GM18858 (cell line): ENCODE measurements around the gene PROSER3.
"Not testable (repeated sequence)": the region's sequence is repeated elsewhere in the genome, so short reads cannot be mapped to it uniquely, and the experiment has no call there.

Experiments used
- ATAC-seq: cut with Tn5 transposase; IDR thresholded peaks from one replicate; pipeline ENCODE4 v1.9.1; 2021; ENCODE audit not compliant: unreplicated experiment

Gene PROSER3

DNA sequence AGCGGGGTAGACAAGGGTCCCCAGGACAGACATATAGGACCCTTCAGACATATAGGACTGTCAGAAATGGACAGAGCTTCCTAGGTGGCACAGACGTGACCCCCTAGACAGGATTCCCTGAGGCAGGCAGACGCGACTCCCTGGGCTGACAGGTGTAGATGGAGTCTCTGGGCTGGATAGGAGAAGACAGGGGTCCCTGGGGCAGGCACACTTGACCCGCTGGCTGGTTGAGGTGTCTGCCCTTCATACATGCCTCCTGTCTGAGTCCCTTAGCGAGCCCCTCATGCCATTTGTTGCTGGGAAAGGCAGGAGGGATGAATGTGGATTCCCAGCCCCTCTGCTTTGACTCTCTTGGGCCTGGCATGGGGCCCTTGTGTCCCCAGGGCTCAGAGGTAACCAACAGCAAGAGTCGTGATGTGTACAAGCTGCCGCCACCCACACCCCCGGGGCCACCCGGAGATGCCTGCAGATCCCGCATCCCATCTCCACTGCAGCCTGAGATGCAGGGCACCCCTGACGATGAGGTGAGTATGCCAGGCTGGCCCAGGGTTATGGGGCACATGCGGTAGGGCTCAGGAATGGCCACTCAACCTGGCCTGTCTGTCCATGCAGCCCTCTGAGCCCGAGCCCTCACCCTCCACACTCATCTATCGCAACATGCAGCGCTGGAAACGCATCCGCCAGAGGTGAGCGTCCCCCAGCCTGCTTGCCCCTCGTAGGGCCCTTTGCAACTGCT lies 4.2 kb upstream of the PROSER3 start:
- no peak for ATAC-seq

DNA sequence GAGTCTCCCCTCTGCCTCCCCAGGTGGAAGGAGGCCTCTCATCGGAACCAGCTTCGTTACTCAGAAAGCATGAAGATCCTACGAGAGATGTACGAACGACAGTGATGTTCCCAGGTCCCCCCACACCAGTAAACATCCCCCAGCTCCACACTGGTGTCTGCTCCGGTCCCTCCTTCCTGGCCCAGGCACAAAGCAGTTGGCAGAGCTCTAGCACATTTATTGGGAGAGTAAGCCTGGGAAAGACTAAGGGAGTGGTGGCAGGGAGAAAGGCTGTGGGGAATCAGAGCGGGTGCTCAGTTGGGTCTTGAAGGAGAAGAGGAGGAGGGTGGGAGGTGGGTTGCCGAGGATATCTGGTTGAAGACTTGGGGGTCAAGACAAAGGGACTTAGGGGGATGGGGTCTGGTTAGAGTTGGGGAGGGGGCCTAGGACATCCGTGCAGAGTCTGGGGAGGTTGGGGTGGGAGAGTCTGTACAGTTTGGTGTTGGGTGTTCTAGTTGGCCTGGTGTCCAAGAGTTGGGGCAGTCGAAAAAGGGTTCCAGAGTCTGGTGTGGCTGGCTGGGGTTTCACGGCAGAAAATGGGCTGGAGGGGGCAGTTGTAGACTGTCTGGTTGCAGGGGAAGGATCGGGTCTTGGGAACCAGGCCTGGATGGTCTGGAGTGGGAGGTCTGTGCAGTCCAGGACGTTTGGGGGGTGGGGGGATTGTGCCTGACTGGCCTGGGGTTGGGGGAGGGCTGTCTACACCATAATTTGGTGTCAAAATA lies 3.4 kb upstream of the PROSER3 start:
- no peak for ATAC-seq

DNA sequence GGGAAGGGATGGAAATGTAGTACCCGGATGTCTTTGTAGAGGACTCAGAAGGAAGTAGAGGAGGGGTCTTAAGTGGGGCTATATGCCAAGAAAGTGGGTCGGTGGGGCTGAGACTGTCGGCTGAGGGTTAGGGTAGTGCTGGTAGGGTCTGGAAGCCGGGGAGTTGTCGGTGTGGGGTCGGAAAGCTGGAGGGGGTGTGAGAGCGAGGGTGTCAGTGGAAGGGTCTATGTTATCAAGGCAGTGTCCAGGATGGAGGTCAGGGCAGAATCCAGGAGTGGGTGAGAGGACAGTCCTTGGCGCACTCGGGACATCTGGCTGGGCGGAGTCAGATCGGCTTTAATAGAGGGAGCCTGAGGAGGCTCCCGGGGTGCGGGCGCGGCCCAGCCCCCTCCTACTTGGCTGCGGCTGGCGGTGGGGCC lies 2.8 kb upstream of the PROSER3 start:
- ATAC-seq = no peak

DNA sequence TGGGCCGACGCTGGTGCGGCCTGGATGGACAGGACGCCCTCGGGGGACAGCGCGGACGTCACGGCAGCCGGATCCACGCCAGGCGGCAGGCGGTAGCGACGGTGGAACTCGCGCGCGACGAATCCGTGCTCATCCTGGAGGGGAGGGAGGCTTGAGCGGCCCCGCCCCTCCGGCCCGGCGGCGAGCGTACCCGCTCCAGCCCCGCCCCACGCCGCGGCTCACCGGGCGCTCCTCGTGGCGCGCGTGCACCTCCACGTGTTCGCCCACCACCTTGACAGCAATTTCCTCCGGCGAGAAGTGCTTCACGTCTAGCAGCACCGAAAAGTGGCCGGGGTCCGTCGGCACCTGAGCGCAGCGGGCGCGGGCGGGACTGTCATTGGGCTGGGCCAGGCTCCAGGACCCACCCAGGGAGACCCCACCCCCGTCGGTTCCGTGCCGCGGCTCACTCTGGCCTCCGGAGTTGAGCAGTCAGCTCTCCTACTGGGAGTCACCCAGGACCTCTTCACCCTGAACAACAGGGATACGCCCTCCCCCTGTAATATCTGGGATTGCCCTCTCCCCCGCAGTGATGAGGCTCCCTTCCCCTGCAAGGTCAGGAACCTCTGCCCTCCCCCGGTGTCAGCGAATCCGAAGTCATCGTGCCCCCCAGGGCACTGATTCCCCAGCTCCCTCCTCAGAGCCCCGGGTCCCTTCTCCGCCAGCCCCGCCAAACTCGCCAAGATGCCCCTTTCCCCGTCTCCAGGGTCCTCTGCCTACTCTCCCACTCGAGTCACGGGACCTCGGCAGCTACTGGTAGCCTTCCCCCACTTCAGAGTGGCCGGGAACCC lies 2.2 kb upstream of the PROSER3 start:
- no peak for ATAC-seq

DNA sequence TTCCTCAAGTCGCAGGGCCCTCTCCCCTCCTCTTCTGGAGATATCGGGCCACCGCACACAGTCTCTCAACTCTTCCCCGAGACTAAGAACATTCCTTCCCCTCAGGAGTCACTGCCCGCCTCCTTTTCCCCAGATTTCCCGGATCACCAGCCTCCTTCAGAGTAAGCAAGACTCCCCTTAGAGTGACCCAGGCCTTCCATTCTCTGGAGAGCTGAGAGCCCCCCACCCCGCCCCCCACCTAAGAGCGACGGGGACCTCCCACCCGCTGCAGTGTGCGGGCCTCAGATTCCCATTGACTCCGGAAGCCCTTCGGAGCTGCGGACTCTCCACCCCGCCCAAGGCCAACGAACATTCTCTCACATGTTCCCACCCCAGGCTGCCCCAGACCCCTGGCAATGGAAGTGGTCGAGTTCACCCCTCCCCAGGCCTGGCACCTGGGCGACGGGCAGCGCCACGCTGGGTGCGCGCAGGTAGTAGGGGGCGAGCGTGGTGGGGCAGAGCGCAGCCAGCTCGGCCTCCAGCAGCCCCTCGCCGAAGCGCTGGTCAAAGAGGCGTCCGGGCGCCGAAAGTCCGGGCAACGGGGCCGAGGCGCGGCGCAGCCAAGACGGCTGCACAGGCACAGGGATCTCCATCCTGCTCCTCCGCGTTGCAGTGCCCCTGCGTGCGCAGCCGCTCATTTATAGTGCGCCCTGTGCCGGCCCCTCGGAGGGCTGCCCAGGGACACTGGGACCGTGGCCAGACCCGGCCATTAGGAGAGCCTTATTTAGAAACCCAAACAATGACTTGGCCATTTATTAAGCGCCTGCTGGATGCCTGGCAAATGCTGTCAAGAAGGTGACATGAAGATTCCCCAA lies 1.4 kb upstream of the PROSER3 start, which contains the start of gene HSPB6:
HSPB6 (minus strand) TSS at position 653 of the 854 bp plus-strand sequence; CDS start at position 632, 21 bp downstream.
- no peak for ATAC-seq

DNA sequence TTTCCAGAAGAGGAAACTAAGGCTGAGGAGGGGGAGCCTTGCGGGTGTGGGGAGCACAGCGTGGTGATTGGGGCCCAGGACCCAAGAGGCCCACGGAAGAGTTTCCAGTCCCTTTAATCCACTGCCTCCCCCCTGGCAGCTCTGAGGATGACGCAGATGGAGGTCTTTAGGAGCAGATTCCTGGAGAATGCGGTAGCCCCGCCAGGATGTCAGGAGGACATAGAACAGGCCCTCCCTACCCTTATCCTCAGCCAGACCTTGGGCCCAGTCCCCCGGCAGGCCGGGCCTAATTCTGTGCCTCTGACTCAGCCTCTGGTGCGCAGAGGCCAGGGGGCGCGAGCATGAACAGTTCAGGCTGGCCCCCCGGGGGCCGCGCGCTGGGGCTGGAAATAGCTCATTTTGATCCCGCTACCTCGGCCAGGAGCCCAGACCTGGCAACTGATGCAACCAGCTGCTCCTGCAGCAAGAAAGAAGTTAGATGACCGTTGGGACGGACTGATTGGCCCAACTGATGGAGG lies 686 bp upstream of the PROSER3 start:
- ATAC-seq = no peak

DNA sequence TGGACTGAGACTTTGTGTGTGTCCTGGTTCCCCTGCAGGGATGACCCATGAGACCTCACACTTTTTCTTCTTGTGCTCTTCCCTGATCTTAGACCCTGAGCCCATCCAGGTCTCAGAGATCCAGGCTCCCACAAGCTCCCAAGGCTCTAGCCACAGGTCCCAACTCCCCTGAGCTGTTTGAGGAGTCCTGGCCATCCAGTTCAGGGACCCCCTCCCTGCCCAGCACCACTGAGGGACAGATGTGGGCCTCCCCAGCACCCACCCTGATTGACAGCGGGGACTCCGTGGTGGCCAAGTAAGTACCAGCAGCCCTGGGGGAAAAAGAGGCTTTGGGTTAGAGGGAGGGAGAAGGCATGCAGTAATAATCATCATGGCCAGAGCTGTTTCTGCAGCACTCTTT lies 1.7 kb downstream of the PROSER3 start:
- no peak for ATAC-seq

DNA sequence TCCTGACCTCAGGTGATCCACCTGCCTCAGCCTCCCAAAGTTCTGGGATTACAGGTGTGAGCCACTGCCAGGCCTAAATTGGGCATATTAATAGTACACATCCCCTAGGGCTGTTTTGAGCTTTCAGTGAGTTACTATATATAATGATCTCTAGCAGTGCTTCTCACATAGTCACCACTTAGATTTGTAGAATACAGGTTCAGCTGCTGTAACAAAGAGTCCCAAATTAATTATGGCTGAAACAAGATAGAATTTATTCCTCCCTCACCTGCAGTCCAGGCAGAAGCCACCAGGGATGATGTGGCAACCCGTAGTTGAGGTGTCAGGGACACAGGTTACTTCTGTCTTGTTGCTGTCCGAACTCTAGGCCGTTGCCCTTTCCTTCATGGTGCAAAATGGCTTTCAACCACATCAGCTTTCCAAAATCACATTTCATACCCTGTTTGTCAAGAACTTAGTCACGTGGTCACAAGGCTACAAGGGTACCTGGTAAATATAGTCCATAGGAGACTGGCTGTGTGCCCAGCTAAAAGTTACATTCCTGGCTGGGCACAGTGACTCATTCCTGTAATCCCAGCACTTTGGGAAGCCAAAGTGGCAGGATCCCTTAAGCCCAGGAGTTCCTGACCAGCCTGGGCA lies 2.9 kb downstream of the PROSER3 start:
- no peak for ATAC-seq

DNA sequence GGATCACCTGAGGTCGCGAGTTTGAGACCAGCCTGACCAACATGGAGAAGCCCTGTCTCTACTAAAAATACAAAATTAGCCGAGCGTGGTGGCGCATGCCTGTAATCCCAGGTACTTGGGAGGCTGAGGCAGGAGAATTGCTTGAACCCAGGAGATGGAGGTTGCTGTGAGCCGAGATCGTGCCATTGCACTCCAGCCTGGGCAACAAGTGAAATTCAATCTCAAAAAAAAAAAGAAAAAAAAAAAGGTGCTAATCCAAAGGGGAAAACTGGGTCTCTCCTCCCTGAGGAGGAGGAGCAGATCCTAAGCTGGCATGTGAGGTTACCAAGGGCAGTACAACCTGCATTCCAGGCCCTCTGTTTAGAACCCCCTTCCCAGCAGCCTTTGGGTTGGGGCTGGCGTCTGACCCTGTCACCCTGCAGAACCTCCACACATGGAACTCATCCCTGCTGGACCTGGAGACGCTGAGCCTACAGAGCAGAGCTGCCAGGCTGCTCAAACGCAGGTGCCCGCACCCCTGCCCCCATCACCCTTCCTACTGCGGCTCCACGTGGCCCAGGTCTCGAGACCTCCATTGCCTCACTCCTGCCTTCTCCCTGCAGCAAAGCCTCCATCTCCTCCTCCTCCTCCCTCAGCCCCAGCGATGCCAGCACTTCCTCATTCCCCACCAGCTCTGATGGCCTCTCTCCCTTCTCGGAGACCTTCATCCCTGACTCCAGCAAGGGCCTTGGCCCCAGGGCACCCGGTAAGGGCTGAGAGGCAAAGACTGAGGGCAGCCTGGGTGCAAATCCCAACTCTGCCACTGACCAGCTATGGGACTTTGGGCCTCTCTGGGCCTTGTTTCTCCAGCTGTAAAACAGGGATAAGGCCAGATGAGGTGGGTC lies 6.7 kb downstream of the PROSER3 start:
- ATAC-seq = no peak

DNA sequence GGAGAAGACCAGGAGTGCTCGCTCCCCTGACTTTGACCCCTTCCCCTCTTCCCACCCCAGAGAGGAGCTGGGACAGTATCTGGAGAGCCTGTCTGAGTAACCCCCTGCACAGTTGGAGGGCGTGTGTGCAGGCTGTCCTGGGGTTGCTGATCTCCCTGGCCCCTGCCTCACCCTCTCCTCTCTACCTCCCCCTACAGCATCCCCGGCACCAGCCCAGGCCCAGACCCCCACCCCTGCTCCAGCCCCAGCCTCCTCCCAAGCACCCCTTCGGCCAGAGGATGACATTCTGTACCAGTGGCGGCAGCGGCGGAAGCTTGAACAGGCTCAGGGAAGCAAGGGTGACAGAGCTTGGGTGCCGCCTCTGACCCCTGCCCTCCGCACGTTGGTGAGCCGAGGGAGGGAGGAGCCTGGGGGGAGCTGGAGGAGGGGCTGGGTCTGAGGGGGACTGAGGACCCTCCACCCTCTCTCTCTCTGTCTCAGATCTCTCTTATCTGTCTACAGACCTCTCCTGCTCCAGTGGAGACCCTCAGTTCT lies 8.7 kb downstream of the PROSER3 start:
- ATAC-seq = no peak

DNA sequence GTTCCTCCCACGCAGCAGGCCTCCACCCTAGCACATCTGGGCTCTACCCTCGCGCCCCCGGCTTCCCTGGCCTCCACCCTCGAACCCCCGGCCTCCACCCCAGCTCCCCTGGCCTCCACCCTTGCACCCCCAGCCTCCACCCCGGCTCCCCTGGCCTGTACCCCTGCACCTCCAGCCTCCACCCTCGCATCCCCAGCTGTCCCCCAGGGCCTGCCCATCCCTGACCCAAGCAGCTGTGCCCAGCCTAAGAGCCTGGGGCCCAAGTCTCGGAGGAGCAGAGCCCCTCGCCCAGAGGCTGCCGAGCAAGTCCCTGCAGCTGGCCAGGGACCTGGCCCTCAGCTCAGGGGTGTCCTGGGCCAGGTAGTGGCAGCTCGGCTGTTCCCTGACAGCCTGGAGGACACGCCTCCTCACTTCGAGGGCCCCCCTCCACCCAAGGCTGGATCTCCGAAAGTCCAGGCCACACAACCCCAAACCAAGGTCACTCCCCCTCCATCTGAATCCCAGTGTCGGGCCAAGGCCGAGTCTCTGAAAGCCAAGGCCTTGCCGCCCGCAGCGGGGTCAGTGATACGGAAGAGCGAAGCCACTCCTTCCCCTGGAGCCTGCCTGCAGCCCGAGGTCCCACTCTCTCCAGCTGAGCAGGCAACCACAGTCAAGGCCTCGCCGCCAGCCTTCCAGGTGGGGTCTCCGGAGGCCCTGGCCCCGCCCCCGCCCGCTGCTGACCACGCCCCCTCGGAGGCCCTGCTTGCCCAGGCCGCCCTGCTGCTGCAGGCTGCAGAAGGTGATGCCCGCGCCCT lies 9.5 kb downstream of the PROSER3 start:
- ATAC-seq = no peak

DNA sequence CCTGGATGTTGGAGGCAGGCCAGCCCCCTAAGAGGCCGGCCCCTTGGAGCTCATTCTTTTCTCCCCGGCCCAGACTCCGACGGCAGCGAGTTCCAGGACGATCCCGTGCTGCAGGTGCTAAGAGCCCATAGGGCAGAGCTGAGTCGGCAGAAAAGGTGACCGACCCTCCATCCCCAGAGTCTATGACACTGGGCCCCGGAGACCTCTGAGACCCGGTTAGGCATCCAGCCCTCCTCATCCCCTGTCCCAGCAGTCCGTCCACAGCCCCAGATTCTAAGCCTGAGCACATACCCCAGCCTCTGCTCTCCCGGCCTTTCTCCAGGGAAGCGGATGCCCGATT lies 10.1 kb downstream of the PROSER3 start:
- ATAC-seq = no peak

DNA sequence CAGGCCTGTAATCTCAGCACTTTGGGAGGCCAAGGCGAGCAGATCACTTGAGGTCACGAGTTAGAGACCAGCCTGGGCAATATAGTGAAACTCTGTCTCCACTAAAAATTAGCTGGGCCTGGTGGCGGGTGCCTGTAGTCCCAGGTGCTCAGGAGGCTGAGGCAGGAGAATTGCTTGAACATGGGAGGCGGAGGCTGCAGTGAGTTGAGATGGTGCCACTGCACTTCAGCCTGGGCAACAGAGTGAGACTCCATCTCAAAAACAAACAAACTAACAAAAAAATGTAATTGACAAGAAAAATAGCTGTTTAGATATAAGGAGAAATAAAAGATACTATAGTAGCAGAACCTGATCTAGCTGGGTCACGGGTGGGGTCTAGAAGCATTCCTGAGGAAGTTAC lies 14.4 kb downstream of the PROSER3 start:
- not testable (repeated sequence) for ATAC-seq

DNA sequence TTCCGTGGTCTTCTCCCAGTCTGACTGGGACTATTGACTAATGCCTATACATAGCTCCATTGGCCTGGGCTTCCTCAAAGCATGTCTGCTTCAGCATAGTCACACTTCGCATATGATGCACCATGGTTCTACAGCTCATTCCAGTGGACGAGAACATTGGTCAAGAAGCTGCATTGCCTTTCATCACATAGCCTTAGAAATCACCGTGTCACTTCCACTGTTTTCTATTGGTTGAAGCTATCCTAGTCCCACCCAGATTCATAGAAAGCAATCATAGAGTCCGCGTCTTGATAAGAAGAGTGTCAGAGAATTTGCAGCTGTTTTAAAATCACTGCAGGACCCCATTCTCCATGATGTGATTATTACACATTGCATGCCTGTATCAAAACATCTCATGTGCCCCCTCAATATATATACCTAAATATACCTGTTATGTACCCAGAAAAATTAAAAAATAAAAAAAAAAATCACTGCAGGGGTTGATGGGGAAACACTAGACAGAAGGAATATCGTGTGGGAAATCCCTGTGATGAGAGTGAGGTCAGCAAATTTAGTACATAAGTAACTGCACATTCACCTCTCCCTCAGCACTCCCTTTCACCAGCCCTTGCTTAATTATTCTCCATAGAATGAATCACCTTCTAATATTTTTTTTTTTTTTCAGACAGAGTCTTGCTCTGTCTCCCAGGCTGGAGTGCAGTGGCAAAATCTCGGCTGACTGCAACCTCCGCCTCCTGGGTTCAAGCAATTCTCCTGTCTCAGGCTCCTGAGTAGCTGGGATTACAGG lies 15.2 kb downstream of the PROSER3 start:
- no peak for ATAC-seq

DNA sequence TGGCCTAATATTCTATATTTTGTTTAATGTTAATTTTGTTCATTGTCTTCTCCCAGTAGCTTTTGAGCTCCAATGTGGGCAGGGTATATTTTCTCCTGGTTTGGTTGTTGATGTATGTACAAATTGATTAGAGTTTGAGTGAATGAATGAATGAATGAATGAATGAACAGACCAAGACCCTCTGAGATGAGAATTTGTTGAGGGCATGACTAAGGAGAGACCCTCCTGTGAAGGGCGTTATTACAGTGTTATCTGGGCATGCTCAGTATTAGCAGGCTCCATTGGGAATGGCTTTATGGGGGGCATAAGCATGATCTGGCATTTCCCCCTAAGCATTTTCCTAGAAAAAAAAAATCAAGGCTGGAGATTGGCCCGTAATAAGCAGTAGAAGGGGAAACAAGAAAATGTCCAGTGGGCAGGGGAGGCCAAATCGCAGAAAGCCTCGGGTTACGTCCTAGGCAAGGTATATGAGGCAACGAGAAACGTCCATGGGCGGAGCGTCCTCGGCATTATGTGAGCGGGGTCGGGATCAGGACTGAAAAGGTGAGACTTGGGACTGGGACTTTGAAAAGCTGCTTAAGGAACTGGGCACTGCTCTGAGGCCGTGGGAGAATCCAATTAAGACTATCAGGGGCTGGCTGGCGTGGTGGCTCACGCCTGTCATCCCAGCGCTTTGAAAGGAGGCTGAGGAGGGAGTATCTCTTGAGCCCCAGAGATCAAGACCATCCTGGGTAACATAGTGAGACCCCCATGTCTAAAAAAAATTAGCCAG lies 16.5 kb downstream of the PROSER3 start:
- ATAC-seq = no peak

DNA sequence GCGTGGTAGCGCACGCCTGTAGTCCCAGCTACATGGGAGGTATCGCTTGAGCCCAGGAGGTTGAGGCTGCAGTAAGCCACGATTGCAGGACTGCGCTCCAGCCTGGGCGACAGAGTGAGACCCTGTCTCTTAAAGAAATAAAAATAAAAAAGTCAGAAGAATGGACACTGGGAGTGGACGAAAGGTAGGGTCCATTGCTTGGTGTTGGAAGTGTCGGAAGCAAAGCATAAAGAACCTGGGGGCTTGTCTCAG lies 17.0 kb downstream of the PROSER3 start:
- no peak for ATAC-seq
